ENCODE data around the gene PCDHB3.
"Not testable (repeated sequence)": the region's sequence is repeated elsewhere in the genome, so short reads cannot be mapped to it uniquely, and the experiment has no call there.

PCDHB3 gene

DNA sequence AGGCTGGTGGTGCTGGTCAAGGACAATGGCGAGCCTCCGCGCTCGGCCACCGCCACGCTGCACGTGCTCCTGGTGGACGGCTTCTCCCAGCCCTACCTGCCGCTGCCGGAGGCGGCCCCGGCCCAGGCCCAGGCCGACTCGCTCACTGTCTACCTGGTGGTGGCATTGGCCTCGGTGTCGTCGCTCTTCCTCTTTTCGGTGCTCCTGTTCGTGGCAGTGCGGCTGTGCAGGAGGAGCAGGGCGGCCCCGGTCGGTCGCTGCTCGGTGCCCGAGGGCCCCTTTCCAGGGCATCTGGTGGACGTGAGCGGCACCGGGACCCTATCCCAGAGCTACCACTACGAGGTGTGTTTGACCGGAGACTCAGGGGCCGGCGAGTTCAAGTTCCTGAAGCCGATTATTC is 37.1 kb downstream of the PCDHB3 start:
- DNase-seq: not testable (repeated sequence)

DNA sequence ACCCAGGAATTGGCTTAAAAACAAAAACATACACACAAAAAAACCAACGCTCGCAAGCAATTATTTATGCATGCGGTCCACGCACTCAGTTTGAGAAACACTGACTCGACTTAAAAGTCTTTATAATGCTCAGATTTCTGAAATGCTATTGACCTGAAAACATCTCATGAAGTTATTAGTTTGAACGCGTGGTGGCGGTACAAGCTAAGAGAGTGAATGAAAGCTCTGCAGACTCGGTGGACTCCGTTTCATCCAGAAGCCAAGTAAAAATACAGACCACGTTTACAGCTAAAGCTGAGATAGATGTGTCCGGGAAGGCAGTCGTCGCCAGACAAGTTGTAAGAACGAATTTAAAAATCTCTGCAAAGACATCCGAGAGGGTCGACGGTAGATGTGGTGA is 49.5 kb downstream of the PCDHB3 start, which contains the start of gene PCDHB6:
Gene PCDHB6, plus strand, starts transcription at position 246 of the 400 bp plus-strand sequence. CDS start 201 bp downstream, outside the sequence.
- no peak for DNase-seq

DNA sequence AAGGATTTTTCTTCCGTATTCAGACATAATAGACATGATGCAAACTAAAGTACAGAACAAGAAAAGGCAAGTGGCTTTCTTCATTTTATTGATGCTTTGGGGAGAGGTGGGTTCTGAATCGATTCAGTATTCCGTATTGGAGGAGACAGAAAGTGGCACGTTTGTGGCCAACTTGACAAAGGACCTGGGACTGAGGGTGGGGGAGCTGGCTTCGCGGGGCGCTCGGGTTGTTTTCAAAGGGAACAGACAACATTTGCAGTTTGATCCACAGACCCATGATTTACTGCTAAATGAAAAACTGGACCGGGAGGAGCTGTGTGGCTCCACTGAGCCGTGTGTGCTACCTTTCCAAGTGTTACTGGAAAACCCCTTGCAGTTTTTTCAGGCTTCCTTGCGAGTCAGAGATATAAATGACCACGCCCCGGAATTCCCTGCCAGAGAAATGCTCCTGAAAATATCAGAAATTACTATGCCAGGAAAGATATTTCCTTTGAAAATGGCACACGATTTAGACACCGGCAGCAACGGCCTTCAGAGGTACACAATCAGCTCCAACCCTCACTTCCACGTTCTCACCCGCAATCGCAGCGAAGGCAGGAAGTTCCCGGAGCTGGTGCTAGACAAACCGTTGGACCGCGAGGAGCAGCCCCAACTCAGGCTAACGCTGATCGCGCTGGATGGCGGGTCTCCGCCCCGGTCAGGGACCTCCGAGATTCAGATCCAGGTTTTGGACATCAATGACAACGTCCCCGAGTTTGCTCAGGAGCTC is 50.1 kb downstream of the PCDHB3 start:
- no peak for DNase-seq

DNA sequence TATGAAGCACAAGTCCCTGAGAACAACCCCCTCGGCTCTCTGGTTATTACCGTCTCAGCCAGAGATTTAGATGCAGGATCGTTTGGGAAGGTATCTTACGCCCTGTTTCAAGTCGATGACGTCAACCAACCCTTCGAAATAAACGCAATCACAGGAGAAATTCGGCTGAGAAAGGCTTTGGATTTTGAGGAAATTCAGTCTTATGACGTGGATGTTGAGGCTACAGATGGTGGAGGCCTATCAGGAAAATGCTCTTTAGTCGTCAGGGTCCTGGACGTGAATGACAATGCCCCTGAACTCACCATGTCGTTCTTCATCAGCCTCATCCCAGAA is 50.7 kb downstream of the PCDHB3 start:
- no peak for DNase-seq

DNA sequence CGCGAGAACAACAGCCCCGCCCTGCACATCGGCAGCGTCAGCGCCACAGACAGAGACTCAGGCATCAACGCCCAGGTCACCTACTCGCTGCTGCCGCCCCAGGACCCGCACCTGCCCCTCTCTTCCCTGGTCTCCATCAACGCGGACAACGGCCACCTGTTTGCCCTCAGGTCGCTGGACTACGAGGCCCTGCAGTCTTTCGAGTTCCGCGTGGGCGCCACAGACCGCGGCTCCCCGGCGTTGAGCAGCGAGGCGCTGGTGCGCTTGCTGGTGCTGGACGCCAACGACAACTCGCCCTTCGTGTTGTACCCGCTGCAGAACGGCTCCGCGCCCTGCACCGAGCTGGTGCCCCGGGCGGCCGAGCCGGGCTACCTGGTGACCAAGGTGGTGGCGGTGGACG is 51.4 kb downstream of the PCDHB3 start:
- DNase-seq: not testable (repeated sequence)

DNA sequence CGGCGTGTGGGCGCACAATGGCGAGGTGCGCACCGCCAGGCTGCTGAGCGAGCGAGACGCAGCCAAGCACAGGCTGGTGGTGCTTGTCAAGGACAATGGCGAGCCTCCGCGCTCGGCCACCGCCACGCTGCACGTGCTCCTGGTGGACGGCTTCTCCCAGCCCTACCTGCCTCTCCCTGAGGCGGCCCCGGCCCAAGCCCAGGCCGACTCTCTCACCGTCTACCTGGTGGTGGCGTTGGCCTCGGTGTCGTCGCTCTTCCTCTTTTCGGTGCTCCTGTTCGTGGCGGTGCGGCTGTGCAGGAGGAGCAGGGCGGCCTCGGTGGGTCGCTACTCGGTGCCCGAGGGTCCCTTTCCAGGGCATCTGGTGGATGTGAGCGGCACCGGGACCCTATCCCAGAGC is 51.8 kb downstream of the PCDHB3 start:
- not testable (repeated sequence) for DNase-seq

All from activated effector memory CD4-positive, alpha-beta T cell treated with anti-CD3 and anti-CD28 coated beads, Interleukin-2, amount 50 U/mL, for 16 hours (primary cell).